OCI-LY3 (cell line): Measurements from ENCODE around the gene WDR70.

ENCODE experiments used
- CTCF ChIP-seq: fragments of 200-600, 300-600 bp; sonication (generic); IDR thresholded peaks from 2 replicates; pipeline ENCODE4 v1.5.1; 2014; ENCODE audit warnings: antibody characterized with exemption, low read length, low read depth
- EZH2phosphoT487 ChIP-seq: fragments of 200-600 bp; shearing (Covaris generic); IDR thresholded peaks from 2 replicates; pipeline ENCODE4 v1.6.1; 2018; ENCODE audit warnings: antibody characterized with exemption, mixed run types, low read depth

GRCh38 chr5:37661951-37662350 lies 282.8 kb downstream of the WDR70 start:
- TF ChIP-seq CTCF = no peak
- no peak for TF ChIP-seq EZH2phosphoT487
